OCI-LY1 (cell line): ENCODE data around the gene HOXC13.

ENCODE experiments used
- CTCF ChIP-seq: fragments of 200-600 bp; sonication (generic), shearing (Covaris generic); IDR thresholded peaks from 2 replicates; pipeline ENCODE4 v1.5.1; 2017; ENCODE audit warnings: mild to moderate bottlenecking, antibody characterized with exemption, low read length, moderate library complexity, mixed read lengths
- EZH2 ChIP-seq: fragments of 200-600 bp; sonication (generic), shearing (Covaris generic); IDR thresholded peaks from 2 replicates; pipeline ENCODE4 v1.8.0; 2017; ENCODE audit warnings: borderline replicate concordance, mixed run types, mild to moderate bottlenecking, antibody characterized with exemption, low read length, moderate library complexity, mixed read lengths

DNA sequence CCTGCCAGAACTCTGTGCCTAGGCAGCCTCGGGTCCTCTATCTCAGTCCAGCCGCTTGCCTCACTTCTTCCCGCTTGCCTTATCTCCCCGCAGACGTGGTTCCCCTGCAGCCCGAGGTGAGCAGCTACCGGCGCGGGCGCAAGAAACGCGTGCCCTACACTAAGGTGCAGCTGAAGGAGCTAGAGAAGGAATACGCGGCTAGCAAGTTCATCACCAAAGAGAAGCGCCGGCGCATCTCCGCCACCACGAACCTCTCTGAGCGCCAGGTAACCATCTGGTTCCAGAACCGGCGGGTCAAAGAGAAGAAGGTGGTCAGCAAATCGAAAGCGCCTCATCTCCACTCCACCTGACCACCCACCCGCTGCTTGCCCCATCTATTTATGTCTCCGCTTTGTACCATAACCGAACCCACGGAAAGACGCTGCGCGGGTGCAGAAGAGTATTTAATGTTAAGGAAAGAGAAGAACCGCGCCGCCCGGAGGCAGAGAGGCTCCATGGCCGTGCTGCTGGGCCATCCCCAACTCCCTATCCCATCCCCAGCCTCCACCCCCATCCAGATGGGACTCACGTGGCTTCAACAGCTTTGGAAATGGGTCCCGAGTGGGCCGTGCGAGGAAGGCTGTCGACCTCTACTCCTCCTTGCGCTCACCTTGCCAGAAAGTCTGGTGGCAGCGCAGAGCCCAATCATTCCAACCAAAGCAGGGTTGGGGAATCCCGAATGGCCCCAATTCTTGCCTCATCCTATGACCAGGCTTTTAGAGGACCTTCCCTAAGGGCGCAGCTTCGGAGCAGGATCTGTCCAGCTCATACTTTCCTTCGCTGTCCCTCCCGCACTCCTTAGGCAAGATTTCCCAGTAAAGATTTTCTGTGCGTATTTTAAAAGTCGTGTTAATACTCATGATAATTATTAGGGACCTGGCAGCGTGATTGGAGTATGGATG is 6.5 kb downstream of the HOXC13 start:
- TF ChIP-seq EZH2 (no peak), CTCF (no peak)
